Measurements from ENCODE around the gene WT1.
"Not testable (repeated sequence)": the region's sequence is repeated elsewhere in the genome, so short reads cannot be mapped to it uniquely, and the experiment has no call there.

The WT1 gene

GRCh38 chr11:32385998-32386397, 49.3 kb downstream of the WT1 start:
- DNase-seq = no peak

GRCh38 chr11:32382339-32383049, 52.8 kb downstream of the WT1 start:
- no peak for DNase-seq

- no peak for DNase-seq
Measured at GRCh38 chr11:32381179-32381578, 54.2 kb downstream of the WT1 start.

GRCh38 chr11:32379719-32380118, 55.6 kb downstream of the WT1 start:
- no peak for DNase-seq

GRCh38 chr11:32375826-32376225, 59.5 kb downstream of the WT1 start:
- no peak for DNase-seq

GRCh38 chr11:32374261-32374711, 61.1 kb downstream of the WT1 start:
- DNase-seq = peak; percentile 44

- DNase-seq = not testable (repeated sequence)
Measured at GRCh38 chr11:32369987-32370386, 65.4 kb downstream of the WT1 start.

- DNase-seq = no peak
Measured at GRCh38 chr11:32366666-32367065, 68.7 kb downstream of the WT1 start.

GRCh38 chr11:32365192-32365591, 70.1 kb downstream of the WT1 start:
- DNase-seq = no peak

GRCh38 chr11:32358729-32359128, 76.6 kb downstream of the WT1 start:
- DNase-seq = no peak

GRCh38 chr11:32353884-32354283, 81.5 kb downstream of the WT1 start:
- no peak for DNase-seq

- no peak for DNase-seq
Measured at GRCh38 chr11:32348502-32348901, 86.8 kb downstream of the WT1 start.

- no peak for DNase-seq
Measured at GRCh38 chr11:32344946-32345345, 90.4 kb downstream of the WT1 start.

- DNase-seq = no peak
Measured at GRCh38 chr11:32343325-32344008, 91.9 kb downstream of the WT1 start.

GRCh38 chr11:32341620-32342613, 93.4 kb downstream of the WT1 start:
- no peak for DNase-seq

- DNase-seq = no peak
Measured at GRCh38 chr11:32340181-32340580, 95.2 kb downstream of the WT1 start.
